AG08395 (cell line): ENCODE measurements around the gene NT5C1A.

ENCODE experiments used
- DNase-seq: peaks from one replicate; pipeline ENCODE4 v3.0.0; 2012; ENCODE audit warnings: mixed read lengths, low spot score

NT5C1A gene

GRCh38 chr1:39671793-39672550 is at the start of gene NT5C1A:
Gene NT5C1A (minus strand): TSS chr1:39672107. CDS start chr1:39672038, 69 bp downstream.
- peak; percentile 21 for DNase-seq

- no peak for DNase-seq
These were observed 49.8 kb upstream of the NT5C1A start for GRCh38 chr1:39721664-39722063.

GRCh38 chr1:39720094-39720999 is 48.4 kb upstream of the NT5C1A start:
- DNase-seq: peak; percentile 65

- DNase-seq: no peak
These were observed 45.9 kb upstream of the NT5C1A start for GRCh38 chr1:39717809-39718208.

- DNase-seq: no peak
These were observed 41.6 kb upstream of the NT5C1A start for GRCh38 chr1:39713557-39713956.

GRCh38 chr1:39711966-39712340 is 40.0 kb upstream of the NT5C1A start:
- DNase-seq: no peak

- DNase-seq: no peak
These were observed 39.4 kb upstream of the NT5C1A start for GRCh38 chr1:39711104-39711965.

GRCh38 chr1:39707506-39707905 is 35.6 kb upstream of the NT5C1A start:
- no peak for DNase-seq

GRCh38 chr1:39704757-39705156 is 32.9 kb upstream of the NT5C1A start:
- DNase-seq: no peak

GRCh38 chr1:39701049-39701439 is 29.1 kb upstream of the NT5C1A start:
- DNase-seq: no peak

- no peak for DNase-seq
These were observed 28.4 kb upstream of the NT5C1A start for GRCh38 chr1:39700348-39700747.

GRCh38 chr1:39699419-39699818 is 27.5 kb upstream of the NT5C1A start:
- no peak for DNase-seq

GRCh38 chr1:39698568-39698967 is 26.7 kb upstream of the NT5C1A start:
- no peak for DNase-seq

- no peak for DNase-seq
These were observed 24.5 kb upstream of the NT5C1A start for GRCh38 chr1:39696448-39696847.

GRCh38 chr1:39695016-39695415 is 23.1 kb upstream of the NT5C1A start:
- DNase-seq: no peak

- DNase-seq: no peak
These were observed 22.1 kb upstream of the NT5C1A start for GRCh38 chr1:39694026-39694425.

GRCh38 chr1:39692152-39693074 is 20.5 kb upstream of the NT5C1A start:
- DNase-seq: no peak

GRCh38 chr1:39691383-39692151 is 19.7 kb upstream of the NT5C1A start, which contains the start of gene HPCAL4:
Gene HPCAL4 (minus strand): TSS chr1:39691433. CDS start chr1:39684603, 6,830 bp downstream.
- DNase-seq: peak; percentile 81

GRCh38 chr1:39690794-39691382 is 19.0 kb upstream of the NT5C1A start:
- no peak for DNase-seq

- DNase-seq: no peak
These were observed 18.3 kb upstream of the NT5C1A start for GRCh38 chr1:39690225-39690624.
